ENCODE measurements around the gene ATP13A4. TPM values are rescaled to one million over a fixed set of nuclear protein-coding genes. Genes with fewer than 3 reads are reported as not detected.
A peak's percentile ranks its signal among the peaks of the same experiment; 100 is the strongest.

ATP13A4 gene
- total and polyA plus RNA-seq, 8 donors = 48.4 to 262 (median 60.2) TPM

GRCh38 chr3:193560870-193561269 lies 6.2 kb upstream of the ATP13A4 start:
- Histone ChIP-seq H3K4me1 (no peaks in the 10 kb centered on the region), H3K36me3 (no peaks in the 10 kb centered on the region), H3K4me3 (no peak overlapping the region), H3K27ac (no peak overlapping the region), H3K27me3 (no peaks in the 10 kb centered on the region), H3K9me3 (no peaks in the 10 kb centered on the region)
- DNase-seq (no peak), ATAC-seq (no peak)
- intact Hi-C loops (cut with DNase I) = loop anchor here in 1 of 2 donors (10.0 kb wide), 1 partner anchor 96 kb away; no protein-coding TSS in a partner anchor
- TF ChIP-seq CTCF (IDR thresholded peaks at IDR 0.05) = no peak

- Histone ChIP-seq H3K4me3 (no peak overlapping the region), H3K9me3 (no peaks in the 10 kb centered on the region), H3K36me3 (no peaks in the 10 kb centered on the region), H3K27ac (no peak overlapping the region), H3K27me3 (no peaks in the 10 kb centered on the region), H3K4me1 (no peaks in the 10 kb centered on the region)
- intact Hi-C loops (cut with DNase I) = loop anchor here in 1 of 2 donors (10.0 kb wide), 1 partner anchor 95 kb away; no protein-coding TSS in a partner anchor
- TF ChIP-seq CTCF (IDR thresholded peaks at IDR 0.05) = no peak
- ATAC-seq (no peak), DNase-seq (no peak)
Observed at GRCh38 chr3:193560091-193560490, 5.4 kb upstream of the ATP13A4 start.

- H3K27me3 ChIP-seq = no peaks in the 10 kb centered on the region
- no peak for DNase-seq
Observed at GRCh38 chr3:193559100-193559499, 4.4 kb upstream of the ATP13A4 start.

GRCh38 chr3:193556841-193557240 lies 2.1 kb upstream of the ATP13A4 start:
- Histone ChIP-seq H3K4me1 (no peaks in the 10 kb centered on the region), H3K9me3 (no peaks in the 10 kb centered on the region), H3K27ac (peak overlapping the region in 1 of 2 donors; percentile 45), H3K27me3 (no peaks in the 10 kb centered on the region), H3K4me3 (no peak overlapping the region), H3K36me3 (no peaks in the 10 kb centered on the region)
- intact Hi-C loops (cut with DNase I) = no loop called here
- DNase-seq (peak in 2 of 4 donors; percentile 45 to 72), ATAC-seq (peak; percentile 30)
- no peak for TF ChIP-seq CTCF (IDR thresholded peaks at IDR 0.05)

More at GRCh38 chr3:193559100-193559499, 4.4 kb upstream of the ATP13A4 start:
- Histone ChIP-seq H3K9me3 (no peaks in the 10 kb centered on the region), H3K36me3 (no peaks in the 10 kb centered on the region), H3K4me3 (no peak overlapping the region), H3K4me1 (no peaks in the 10 kb centered on the region), H3K27ac (no peak overlapping the region)
- no peak for ATAC-seq
- TF ChIP-seq CTCF (IDR thresholded peaks at IDR 0.05) = no peak
- intact Hi-C loops (cut with DNase I) = no loop called here

GRCh38 chr3:193553586-193553985 lies 1.1 kb downstream of the ATP13A4 start:
- ATAC-seq (peak; percentile 6), DNase-seq (peak in 1 of 4 donors; percentile 28)
- peak overlapping the region; percentile 53 to 67 for H3K27ac ChIP-seq
- no peaks in the 10 kb centered on the region for H3K27me3 ChIP-seq
- intact Hi-C loops (cut with DNase I) = no loop called here
- no peaks in the 10 kb centered on the region for H3K36me3 ChIP-seq
- no peaks in the 10 kb centered on the region for H3K4me1 ChIP-seq
- peak overlapping the region; percentile 12 to 29 for H3K4me3 ChIP-seq
- no peaks in the 10 kb centered on the region for H3K9me3 ChIP-seq
- TF ChIP-seq CTCF (IDR thresholded peaks at IDR 0.05) = no peak
